ENCODE results near the gene DRAM2.

The DRAM2 gene

GRCh38 chr1:111139956-111140679, at the start of gene DRAM2, which contains the start of gene CEPT1:
TSS of gene DRAM2 (minus strand) at chr1:111140093. CDS start at chr1:111131554, 8,539 bp downstream.
TSS of gene CEPT1 (plus strand) at chr1:111140223. CDS start at chr1:111147715, 7,492 bp downstream.
- Mint-ChIP-seq H3K27ac (ENCODE audit: low read depth) (peak within 1 kb of the TSS; percentile 97), H3K27me3 (no peaks in the 10 kb centered on the region), H3K36me3 (ENCODE audit: insufficient read depth) (peaks cover 23% of the 10 kb centered on the region), H3K4me3 (peak within 1 kb of the TSS; percentile 94), H3K4me1 (peaks cover 45% of the 10 kb centered on the region), H3K9me3 (no peaks in the 10 kb centered on the region)
- DNase-seq (ENCODE audit: low spot score in 2 of 2) (peak; percentile 85 to 86), ATAC-seq (replicated peaks; ENCODE audit: extremely low read depth, poor library complexity, severe bottlenecking) (peak; percentile 75)

- Mint-ChIP-seq H3K36me3 (ENCODE audit: insufficient read depth) (peaks cover 59% of the 10 kb centered on the region), H3K4me1 (peaks cover 79% of the 10 kb centered on the region), H3K27me3 (no peaks in the 10 kb centered on the region), H3K9me3 (no peaks in the 10 kb centered on the region), H3K4me3 (no peak overlapping the region), H3K27ac (ENCODE audit: low read depth) (no peak overlapping the region)
- ATAC-seq (replicated peaks; ENCODE audit: extremely low read depth, poor library complexity, severe bottlenecking) (no peak), DNase-seq (ENCODE audit: low spot score in 2 of 2) (no peak)
Measured at GRCh38 chr1:111184663-111185062, 44.8 kb upstream of the DRAM2 start.

- DNase-seq (ENCODE audit: low spot score in 2 of 2) (no peak), ATAC-seq (replicated peaks; ENCODE audit: extremely low read depth, poor library complexity, severe bottlenecking) (no peak)
- no peaks in the 10 kb centered on the region for H3K9me3 Mint-ChIP-seq
- H3K4me1 Mint-ChIP-seq: peaks cover 67% of the 10 kb centered on the region
- peaks cover 48% of the 10 kb centered on the region for H3K36me3 Mint-ChIP-seq (ENCODE audit: insufficient read depth)
- H3K27me3 Mint-ChIP-seq: no peaks in the 10 kb centered on the region
- peak overlapping the region; percentile 69 for H3K27ac Mint-ChIP-seq (ENCODE audit: low read depth)
- no peak overlapping the region for H3K4me3 Mint-ChIP-seq
Measured at GRCh38 chr1:111183308-111184069, 43.6 kb upstream of the DRAM2 start.

- Mint-ChIP-seq H3K27ac (ENCODE audit: low read depth) (peak overlapping the region; percentile 69), H3K36me3 (ENCODE audit: insufficient read depth) (peaks cover 38% of the 10 kb centered on the region), H3K4me3 (no peak overlapping the region), H3K27me3 (no peaks in the 10 kb centered on the region), H3K4me1 (peaks cover 60% of the 10 kb centered on the region), H3K9me3 (no peaks in the 10 kb centered on the region)
- DNase-seq (ENCODE audit: low spot score in 2 of 2) (no peak), ATAC-seq (replicated peaks; ENCODE audit: extremely low read depth, poor library complexity, severe bottlenecking) (no peak)
Measured at GRCh38 chr1:111182052-111182451, 42.2 kb upstream of the DRAM2 start.

- Mint-ChIP-seq H3K27ac (ENCODE audit: low read depth) (peak overlapping the region; percentile 34), H3K36me3 (ENCODE audit: insufficient read depth) (peaks cover 31% of the 10 kb centered on the region), H3K9me3 (no peaks in the 10 kb centered on the region)
Measured at GRCh38 chr1:111179968-111180533, 40.2 kb upstream of the DRAM2 start.

DNA sequence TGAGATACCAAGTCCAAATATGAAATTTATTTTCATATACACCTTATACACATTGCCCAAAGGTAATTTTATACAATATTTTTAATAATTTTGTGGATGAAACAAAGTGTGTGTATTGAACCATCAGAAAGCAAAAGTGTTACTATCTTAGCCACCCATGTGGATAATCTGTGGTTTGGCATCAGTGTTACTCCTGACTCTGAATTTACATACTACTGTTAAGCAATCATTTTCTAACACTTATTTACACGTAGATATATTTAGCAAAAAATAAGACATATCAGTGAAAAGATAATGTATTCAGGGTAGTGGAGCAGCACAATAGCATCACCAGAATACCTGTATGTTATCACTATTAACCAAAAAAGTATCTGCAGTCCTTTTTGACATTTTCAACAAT, 36.8 kb upstream of the DRAM2 start:
- Mint-ChIP-seq H3K4me1 (peaks cover 35% of the 10 kb centered on the region), H3K36me3 (ENCODE audit: insufficient read depth) (peaks cover 28% of the 10 kb centered on the region), H3K27ac (ENCODE audit: low read depth) (no peak overlapping the region), H3K27me3 (no peaks in the 10 kb centered on the region), H3K9me3 (no peaks in the 10 kb centered on the region), H3K4me3 (no peak overlapping the region)
- DNase-seq (ENCODE audit: low spot score in 2 of 2) (no peak), ATAC-seq (replicated peaks; ENCODE audit: extremely low read depth, poor library complexity, severe bottlenecking) (no peak)

More at GRCh38 chr1:111179968-111180533, 40.2 kb upstream of the DRAM2 start:
- no peak for ATAC-seq (replicated peaks; ENCODE audit: extremely low read depth, poor library complexity, severe bottlenecking)
- DNase-seq (ENCODE audit: low spot score in 2 of 2): no peak
- peaks cover 51% of the 10 kb centered on the region for H3K4me1 Mint-ChIP-seq
- H3K4me3 Mint-ChIP-seq: no peak overlapping the region
- no peaks in the 10 kb centered on the region for H3K27me3 Mint-ChIP-seq

- no peak for ATAC-seq (replicated peaks; ENCODE audit: extremely low read depth, poor library complexity, severe bottlenecking)
- no peaks in the 10 kb centered on the region for H3K27me3 Mint-ChIP-seq
- H3K36me3 Mint-ChIP-seq (ENCODE audit: insufficient read depth): peaks cover 28% of the 10 kb centered on the region
- H3K4me1 Mint-ChIP-seq: peaks cover 26% of the 10 kb centered on the region
- DNase-seq (ENCODE audit: low spot score in 2 of 2): no peak
- no peaks in the 10 kb centered on the region for H3K9me3 Mint-ChIP-seq
- H3K4me3 Mint-ChIP-seq: no peak overlapping the region
- no peak overlapping the region for H3K27ac Mint-ChIP-seq (ENCODE audit: low read depth)
Measured at GRCh38 chr1:111175349-111175748, 35.5 kb upstream of the DRAM2 start.

DNA sequence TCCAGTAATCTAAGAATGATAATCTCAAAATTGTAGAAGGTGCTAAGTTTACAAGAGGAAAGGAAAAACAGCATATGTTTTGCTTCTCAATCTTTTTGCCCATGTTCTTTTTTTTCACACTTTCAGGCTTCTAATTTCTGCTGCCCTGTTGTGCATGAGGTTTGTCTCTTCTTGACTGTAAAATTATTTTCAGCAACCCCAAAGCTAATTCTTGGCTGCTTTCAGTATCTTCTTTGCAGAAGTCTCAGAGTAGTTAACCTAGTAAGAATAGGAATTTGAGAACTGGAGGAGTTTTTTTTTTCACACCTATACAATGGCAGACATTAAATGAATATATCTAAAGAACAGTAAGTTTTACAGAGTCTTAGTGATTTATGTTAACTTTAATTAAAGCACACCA, 34.2 kb upstream of the DRAM2 start:
- Mint-ChIP-seq H3K4me3 (no peak overlapping the region), H3K36me3 (ENCODE audit: insufficient read depth) (peaks cover 31% of the 10 kb centered on the region), H3K9me3 (no peaks in the 10 kb centered on the region), H3K27ac (ENCODE audit: low read depth) (no peak overlapping the region), H3K4me1 (peaks cover 20% of the 10 kb centered on the region), H3K27me3 (no peaks in the 10 kb centered on the region)
- DNase-seq (ENCODE audit: low spot score in 2 of 2) (no peak), ATAC-seq (replicated peaks; ENCODE audit: extremely low read depth, poor library complexity, severe bottlenecking) (no peak)

- Mint-ChIP-seq H3K4me1 (peaks cover 20% of the 10 kb centered on the region), H3K27ac (ENCODE audit: low read depth) (peak overlapping the region; percentile 36)
Measured at GRCh38 chr1:111172463-111172862, 32.6 kb upstream of the DRAM2 start.

DNA sequence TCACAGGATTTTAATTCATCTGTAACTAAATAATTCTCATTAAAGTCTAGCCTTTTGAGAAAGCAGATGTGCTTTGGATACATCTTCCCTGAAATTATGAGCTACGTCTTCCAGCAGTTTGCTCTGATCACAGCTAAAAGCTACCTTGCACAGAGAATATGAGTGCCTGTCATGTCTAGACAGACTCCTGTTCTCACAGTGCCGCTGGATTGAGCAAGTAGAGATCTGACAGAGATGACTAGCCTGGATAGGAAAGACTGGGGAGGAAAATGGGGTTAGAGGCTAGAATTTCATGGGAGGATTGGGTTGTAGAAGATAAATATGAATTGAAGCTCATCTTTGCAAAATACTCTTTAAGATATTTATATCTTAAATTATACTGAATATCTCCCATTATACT, 24.3 kb upstream of the DRAM2 start:
- Mint-ChIP-seq H3K4me1 (peaks cover 11% of the 10 kb centered on the region), H3K4me3 (no peak overlapping the region), H3K27ac (ENCODE audit: low read depth) (no peak overlapping the region), H3K9me3 (no peaks in the 10 kb centered on the region), H3K36me3 (ENCODE audit: insufficient read depth) (peaks cover 36% of the 10 kb centered on the region), H3K27me3 (no peaks in the 10 kb centered on the region)
- ATAC-seq (replicated peaks; ENCODE audit: extremely low read depth, poor library complexity, severe bottlenecking) (no peak), DNase-seq (ENCODE audit: low spot score in 2 of 2) (no peak)

More at GRCh38 chr1:111172463-111172862, 32.6 kb upstream of the DRAM2 start:
- Mint-ChIP-seq H3K9me3 (no peaks in the 10 kb centered on the region), H3K36me3 (ENCODE audit: insufficient read depth) (peaks cover 33% of the 10 kb centered on the region), H3K4me3 (no peak overlapping the region), H3K27me3 (no peaks in the 10 kb centered on the region)
- ATAC-seq (replicated peaks; ENCODE audit: extremely low read depth, poor library complexity, severe bottlenecking) (no peak), DNase-seq (ENCODE audit: low spot score in 2 of 2) (no peak)

- peaks cover 11% of the 10 kb centered on the region for H3K4me1 Mint-ChIP-seq
- no peak for DNase-seq (ENCODE audit: low spot score in 2 of 2)
- no peaks in the 10 kb centered on the region for H3K27me3 Mint-ChIP-seq
- peaks cover 36% of the 10 kb centered on the region for H3K36me3 Mint-ChIP-seq (ENCODE audit: insufficient read depth)
- H3K4me3 Mint-ChIP-seq: no peak overlapping the region
- H3K9me3 Mint-ChIP-seq: no peaks in the 10 kb centered on the region
- no peak overlapping the region for H3K27ac Mint-ChIP-seq (ENCODE audit: low read depth)
- no peak for ATAC-seq (replicated peaks; ENCODE audit: extremely low read depth, poor library complexity, severe bottlenecking)
Measured at GRCh38 chr1:111163363-111163762, 23.5 kb upstream of the DRAM2 start.

DNA sequence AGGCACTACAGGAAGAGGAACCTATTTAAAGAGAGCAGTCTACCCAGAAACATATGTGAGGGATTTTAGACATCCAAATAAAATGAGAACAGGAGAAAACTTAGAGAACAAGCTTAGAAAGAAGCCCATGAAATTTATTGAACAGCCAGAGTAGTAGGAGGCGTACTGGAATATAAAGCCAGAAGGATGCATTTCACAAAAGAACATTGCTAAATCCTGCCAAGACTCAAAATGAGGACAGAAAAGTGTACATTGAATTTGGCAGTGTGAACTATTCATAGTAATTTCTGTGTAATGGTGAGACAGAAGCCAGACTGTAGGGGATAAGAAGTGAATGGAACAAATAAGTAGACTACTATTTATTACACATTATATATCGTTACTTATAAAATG, 22.6 kb upstream of the DRAM2 start:
- Mint-ChIP-seq H3K4me3 (no peak overlapping the region), H3K9me3 (no peaks in the 10 kb centered on the region), H3K27ac (ENCODE audit: low read depth) (peak overlapping the region; percentile 36), H3K36me3 (ENCODE audit: insufficient read depth) (peaks cover 32% of the 10 kb centered on the region), H3K27me3 (no peaks in the 10 kb centered on the region), H3K4me1 (peaks cover 11% of the 10 kb centered on the region)
- ATAC-seq (replicated peaks; ENCODE audit: extremely low read depth, poor library complexity, severe bottlenecking): no peak
- DNase-seq (ENCODE audit: low spot score in 2 of 2): no peak

Measured in central memory CD8-positive, alpha-beta T cell (primary cell).